NCI-H2196 treated with DMSO at 0.1 percent for 48 hours (cell line): ENCODE measurements around the gene CLP1.
"Not testable (repeated sequence)": the region's sequence is repeated elsewhere in the genome, so short reads cannot be mapped to it uniquely, and the experiment has no call there.

Experiments used
- DNase-seq: peaks from one replicate; lab custom pipeline; 2025; ENCODE audit not compliant: unreplicated experiment; lab: John Stamatoyannopoulos, UW

CLP1 gene

GRCh38 chr11:57640068-57640800 lies 17.3 kb upstream of the CLP1 start:
- no peak for DNase-seq

DNA sequence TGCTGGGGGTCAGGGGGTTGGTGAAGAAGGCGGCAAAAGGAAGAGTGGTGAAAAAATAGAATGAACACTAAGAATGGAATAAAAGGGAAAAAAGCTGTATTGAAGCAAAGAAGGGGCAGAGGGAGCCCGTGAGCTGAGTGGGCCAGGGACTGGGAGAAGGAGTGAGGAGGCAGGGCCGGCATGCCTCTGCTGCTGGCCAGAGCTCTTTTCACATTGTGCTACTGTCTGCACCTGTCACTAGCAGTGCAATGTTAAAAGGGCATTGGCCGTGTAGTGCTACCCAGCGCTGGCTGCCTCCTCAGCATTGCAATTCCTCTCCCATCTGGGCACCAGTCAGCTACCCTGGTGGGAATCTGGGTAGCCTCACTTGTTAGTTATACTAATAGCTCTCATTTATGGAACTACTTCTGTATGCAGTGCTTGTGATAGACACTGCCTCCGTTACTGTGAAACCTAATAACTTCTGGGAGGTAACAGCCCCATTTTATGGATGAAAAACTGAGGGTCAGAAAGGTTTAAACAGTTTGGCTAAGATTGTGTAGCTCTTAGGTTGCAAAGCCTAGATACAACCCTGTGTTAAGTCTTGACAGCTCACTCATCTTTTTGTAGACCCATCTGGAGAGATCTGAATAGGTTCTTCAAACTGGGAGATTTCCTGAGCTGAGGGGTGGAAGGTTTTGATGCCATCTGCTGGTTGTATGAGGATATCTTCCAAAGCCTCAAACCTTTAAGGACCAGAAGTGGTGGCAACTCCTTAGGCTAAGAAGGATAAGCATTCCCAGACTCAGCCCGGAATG lies 16.4 kb upstream of the CLP1 start:
- peak; percentile 28 for DNase-seq

DNA sequence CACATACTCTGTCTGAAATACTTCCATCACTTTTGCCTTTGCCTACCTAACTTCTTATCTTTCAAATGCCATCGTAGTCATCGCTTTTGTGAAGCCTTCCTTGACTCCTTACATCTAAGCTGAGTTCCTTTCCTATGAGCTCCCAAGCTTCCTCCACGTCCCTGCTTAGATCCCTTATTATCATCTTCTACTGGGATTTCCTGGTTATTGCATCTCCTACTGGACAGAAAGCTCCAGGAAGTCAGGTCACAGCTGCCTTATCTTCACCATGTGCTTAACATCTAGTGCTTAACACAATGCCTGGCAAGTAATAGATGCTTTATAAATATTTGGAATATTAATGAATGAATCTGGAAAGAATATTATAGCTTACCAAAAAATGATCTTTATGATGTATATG lies 13.8 kb upstream of the CLP1 start:
- DNase-seq: no peak

- peak; percentile 62 for DNase-seq
Measured at GRCh38 chr11:57644748-57645688, 12.5 kb upstream of the CLP1 start.

DNA sequence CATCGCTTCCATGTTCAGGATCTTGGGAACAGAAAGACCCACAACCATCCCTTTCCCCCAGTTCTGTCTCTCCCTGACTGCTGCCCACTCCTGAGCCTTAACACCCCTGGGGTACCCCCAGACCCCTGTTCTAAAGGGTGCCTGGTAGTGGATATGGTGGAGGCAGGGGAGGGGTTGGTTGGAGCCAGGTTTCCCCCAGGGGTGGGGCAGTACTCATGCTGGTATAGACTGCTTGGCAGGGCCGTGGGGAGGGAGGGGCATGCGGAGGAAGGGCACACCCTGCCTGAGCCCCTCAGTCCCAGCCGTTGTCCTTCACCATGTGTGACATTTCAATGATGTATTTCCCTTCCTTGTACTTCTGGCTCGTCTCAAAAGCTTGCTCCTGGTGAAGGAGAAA lies 11.9 kb upstream of the CLP1 start:
- no peak for DNase-seq

DNA sequence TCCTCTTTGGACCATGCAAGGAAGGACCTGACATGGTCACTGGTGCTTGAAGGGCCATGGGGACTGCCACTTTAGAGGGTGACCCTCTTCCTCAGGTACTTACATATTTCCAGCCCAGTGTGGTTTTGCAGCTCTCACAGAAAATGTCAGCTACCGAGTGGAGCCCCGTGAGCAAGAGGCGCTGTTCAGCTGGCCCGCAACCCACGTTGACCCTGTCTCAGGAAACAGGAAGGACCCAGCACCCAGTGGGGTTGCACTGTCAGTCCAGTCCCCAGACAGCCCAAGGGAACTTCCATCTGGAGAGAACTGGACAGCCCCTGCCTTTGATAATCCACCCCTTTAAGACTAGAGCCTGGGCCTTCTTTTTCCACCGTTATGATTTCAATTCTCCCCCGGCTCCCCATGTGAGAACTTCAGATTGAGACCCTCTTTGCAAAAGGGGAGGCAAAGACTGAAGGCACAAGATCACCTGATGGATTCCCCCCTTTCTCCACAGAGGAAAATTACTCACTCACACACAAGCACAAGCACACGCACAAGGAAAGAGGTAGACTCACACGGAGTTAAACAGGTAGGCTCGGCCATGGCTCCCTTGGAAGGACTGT lies 11.3 kb upstream of the CLP1 start:
- no peak for DNase-seq

DNA sequence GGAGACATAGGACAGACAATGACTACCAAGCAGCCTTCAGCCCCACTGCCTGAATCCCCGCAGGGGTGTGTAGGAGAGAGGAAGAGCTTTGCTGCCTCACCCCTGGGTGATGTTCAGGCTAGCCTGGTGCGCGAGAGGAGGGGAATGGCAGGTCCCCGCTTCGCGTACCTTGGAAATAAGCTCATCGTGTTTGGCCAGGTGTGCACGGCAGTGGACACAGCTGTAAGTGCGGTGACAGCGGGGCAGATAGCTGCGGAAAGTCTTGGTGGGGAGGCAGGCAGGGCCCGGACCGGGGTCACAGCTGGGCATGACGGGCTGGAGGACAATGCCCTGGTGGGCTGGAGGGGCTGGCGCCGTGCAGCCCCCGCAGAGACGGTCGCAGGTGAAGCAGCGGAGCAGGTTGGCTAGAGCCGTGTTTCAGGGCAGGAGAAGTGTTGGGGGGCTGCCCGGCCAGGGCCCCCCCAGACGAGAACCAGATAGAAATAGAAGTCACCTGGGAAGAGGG lies 10.7 kb upstream of the CLP1 start:
- no peak for DNase-seq

- DNase-seq: no peak
Measured at GRCh38 chr11:57647372-57647771, 10.2 kb upstream of the CLP1 start.

GRCh38 chr11:57647960-57648800 lies 9.4 kb upstream of the CLP1 start:
- no peak for DNase-seq

- DNase-seq: no peak
Measured at GRCh38 chr11:57648801-57649735, 8.5 kb upstream of the CLP1 start.

DNA sequence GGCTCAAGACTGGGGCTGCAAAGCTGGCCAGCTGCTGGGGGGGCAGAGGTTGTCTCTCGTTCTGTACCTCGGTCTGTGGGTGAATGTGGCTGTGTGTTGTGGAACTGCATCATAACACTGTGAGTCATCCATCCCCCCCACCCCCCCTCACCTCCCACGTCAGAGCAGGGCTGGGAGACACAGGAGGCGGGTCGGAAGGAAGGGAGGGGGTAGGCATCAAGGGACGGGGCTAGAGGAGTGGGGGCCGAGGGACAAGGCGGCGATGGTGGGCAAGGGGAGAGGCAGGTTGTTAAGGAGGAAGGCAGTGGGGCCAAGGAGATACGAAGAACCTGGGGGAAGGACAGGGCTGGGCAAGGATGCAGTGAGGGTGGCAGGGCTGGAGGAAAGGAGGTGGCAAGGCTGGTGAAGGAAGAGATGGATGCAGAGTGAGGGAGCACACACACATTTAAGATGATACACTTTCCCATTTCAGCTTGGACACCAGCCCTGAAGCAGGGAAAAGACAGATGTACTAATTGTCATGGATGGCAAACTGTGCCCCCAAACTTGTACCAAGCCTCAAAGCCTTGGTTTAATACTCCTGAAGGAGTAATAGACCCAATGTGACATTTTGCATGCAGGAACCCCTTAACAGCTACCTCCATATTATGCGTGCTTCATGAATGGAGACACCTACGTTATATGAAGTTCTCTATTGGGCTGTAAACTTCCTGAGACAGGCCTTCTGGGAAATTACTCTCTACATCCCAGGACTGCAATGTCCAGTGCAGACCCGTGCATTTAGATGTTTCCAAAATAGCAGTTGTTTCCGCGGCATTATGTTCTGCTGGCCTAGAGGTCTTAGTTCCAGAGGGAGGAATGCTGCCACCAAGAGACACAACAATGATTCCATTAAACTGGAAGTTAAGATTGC lies 7.5 kb upstream of the CLP1 start, which contains the start of gene YPEL4:
TSS of gene YPEL4 (minus strand) at position 87 of the 913 bp plus-strand sequence. CDS start 2,805 bp downstream, outside the sequence.
- no peak for DNase-seq

DNA sequence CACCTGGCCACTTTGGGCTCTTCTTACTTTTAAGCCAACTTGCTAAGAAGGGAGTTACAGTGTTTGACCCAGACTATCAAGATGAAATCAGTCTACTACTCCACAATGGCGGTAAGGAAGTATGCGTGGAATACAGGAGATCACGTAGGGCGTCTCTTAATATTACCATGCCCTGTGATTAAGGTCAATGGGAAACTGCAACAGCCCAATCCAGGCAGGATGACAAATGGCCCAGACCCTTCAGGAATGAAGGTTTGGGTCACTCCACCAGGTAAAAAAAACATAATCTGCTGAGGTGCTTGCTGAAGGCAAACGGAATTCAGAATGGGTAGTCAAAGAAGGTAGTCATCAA lies 6.8 kb upstream of the CLP1 start:
- no peak for DNase-seq

DNA sequence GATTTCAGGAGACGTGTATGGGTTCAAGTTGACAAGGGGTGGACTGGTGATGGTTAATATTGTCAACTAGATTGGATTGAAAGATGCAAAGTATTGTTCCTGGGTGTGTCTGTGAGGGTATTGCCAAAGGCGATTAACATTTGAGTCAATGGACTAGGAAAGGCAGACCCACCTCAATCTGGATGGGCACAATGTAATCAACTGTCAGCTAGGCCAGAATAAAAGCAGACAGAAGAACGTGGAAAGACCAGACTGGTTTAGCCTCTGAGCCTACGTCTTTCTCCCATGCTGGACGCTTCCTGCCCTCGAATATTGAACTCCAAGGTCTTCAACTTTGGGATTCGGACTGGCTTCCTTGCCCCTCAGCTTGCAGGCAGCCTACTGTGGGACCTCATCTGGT lies 6.2 kb upstream of the CLP1 start:
- DNase-seq: no peak

DNA sequence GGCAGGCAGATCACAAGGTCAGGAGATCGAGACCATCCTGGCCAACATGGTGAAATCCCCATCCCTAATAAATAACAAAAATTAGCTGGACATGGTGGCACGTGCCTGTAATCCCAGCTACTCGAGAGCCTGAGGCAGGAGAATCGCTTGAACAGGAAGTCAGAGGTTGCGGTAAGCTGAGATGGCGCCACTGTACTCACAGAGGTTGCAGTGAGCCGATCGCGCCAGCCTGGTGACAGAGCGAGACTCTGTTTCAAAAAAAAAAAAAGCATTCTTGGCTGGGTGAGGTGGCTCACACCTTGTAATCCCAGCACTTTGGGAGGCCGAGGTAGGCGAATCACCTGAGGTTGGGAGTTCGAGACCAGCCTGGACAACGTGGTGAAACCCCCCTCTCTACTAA lies 5.3 kb upstream of the CLP1 start:
- DNase-seq: not testable (repeated sequence)

GRCh38 chr11:57652662-57653061 lies 4.9 kb upstream of the CLP1 start:
- no peak for DNase-seq

- DNase-seq: no peak
Measured at GRCh38 chr11:57653163-57653562, 4.4 kb upstream of the CLP1 start.

GRCh38 chr11:57656885-57657193 lies 723 bp upstream of the CLP1 start:
- DNase-seq: no peak

DNA sequence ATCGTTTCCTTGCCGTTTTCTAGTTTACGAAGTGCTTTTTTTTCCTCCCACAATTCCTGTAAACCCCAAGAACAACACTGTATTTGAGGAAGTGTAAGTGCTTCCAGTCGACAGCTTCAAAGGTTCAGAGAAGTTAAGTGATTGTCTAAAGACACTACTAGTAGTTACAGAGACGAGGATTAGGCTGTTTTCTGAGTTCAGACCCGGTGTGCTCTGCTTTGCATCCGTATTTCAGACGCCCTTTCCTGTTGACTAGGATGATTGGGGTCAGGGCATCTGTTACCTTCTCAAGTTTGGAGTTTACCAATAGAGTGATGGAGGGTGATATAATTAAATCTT lies 430 bp downstream of the CLP1 start:
- no peak for DNase-seq
